ENCODE data around the gene GALR2.

GALR2 gene

GRCh38 chr17:76125922-76126321 lies 51.3 kb downstream of the GALR2 start:
- DNase-seq (ENCODE audit: low read depth), result no peak

Data from activated T-cell treated with anti-CD3 and anti-CD28 coated beads for 24 hours (primary cell).